HG02759 (cell line): ENCODE data around the gene TCF4.

ENCODE experiments used
- ATAC-seq: cut with Tn5 transposase; IDR thresholded peaks from one replicate; pipeline ENCODE4 v1.9.1; 2021; ENCODE audit warnings: mild to moderate bottlenecking, moderate library complexity; ENCODE audit not compliant: unreplicated experiment

TCF4 gene

GRCh38 chr18:55336438-55337100 is 251.4 kb downstream of the TCF4 start:
- no peak for ATAC-seq

- ATAC-seq, result no peak
These were observed 253.1 kb downstream of the TCF4 start for GRCh38 chr18:55334875-55335274.

- no peak for ATAC-seq
These were observed 256.7 kb downstream of the TCF4 start for GRCh38 chr18:55331301-55331700.

GRCh38 chr18:55328301-55328700 is 259.7 kb downstream of the TCF4 start:
- ATAC-seq, result no peak

GRCh38 chr18:55327454-55327853 is 260.5 kb downstream of the TCF4 start:
- ATAC-seq, result no peak

- ATAC-seq, result no peak
These were observed 261.9 kb downstream of the TCF4 start for GRCh38 chr18:55326134-55326533.

- no peak for ATAC-seq
These were observed 263.8 kb downstream of the TCF4 start for GRCh38 chr18:55324166-55324565.

- ATAC-seq, result no peak
These were observed 264.7 kb downstream of the TCF4 start for GRCh38 chr18:55323051-55323994.

GRCh38 chr18:55322178-55322735 is 265.7 kb downstream of the TCF4 start:
- peak; percentile 73 for ATAC-seq

GRCh38 chr18:55321265-55322177 is 266.5 kb downstream of the TCF4 start:
- ATAC-seq, result peak; percentile 68

GRCh38 chr18:55320424-55321264 is 267.3 kb downstream of the TCF4 start:
- ATAC-seq, result no peak

- no peak for ATAC-seq
These were observed 268.4 kb downstream of the TCF4 start for GRCh38 chr18:55319459-55320193.

- ATAC-seq, result no peak
These were observed 269.0 kb downstream of the TCF4 start for GRCh38 chr18:55318951-55319441.

- ATAC-seq, result no peak
These were observed 270.1 kb downstream of the TCF4 start for GRCh38 chr18:55317864-55318263.

- ATAC-seq, result no peak
These were observed 270.7 kb downstream of the TCF4 start for GRCh38 chr18:55317324-55317723.

GRCh38 chr18:55316486-55317184 is 271.4 kb downstream of the TCF4 start:
- ATAC-seq, result no peak

GRCh38 chr18:55314615-55315237 is 273.3 kb downstream of the TCF4 start:
- ATAC-seq, result no peak

GRCh38 chr18:55314031-55314430 is 274.0 kb downstream of the TCF4 start:
- ATAC-seq, result no peak
